HG03108 (cell line): ENCODE data around the gene LGALSL.

Source experiments
- ATAC-seq: cut with Tn5 transposase; IDR thresholded peaks from one replicate; pipeline ENCODE4 v1.9.1; 2021; ENCODE audit warnings: moderate library complexity; ENCODE audit not compliant: unreplicated experiment

LGALSL gene

GRCh38 chr2:64492272-64492671 is 38.3 kb downstream of the LGALSL start:
- ATAC-seq: no peak

DNA sequence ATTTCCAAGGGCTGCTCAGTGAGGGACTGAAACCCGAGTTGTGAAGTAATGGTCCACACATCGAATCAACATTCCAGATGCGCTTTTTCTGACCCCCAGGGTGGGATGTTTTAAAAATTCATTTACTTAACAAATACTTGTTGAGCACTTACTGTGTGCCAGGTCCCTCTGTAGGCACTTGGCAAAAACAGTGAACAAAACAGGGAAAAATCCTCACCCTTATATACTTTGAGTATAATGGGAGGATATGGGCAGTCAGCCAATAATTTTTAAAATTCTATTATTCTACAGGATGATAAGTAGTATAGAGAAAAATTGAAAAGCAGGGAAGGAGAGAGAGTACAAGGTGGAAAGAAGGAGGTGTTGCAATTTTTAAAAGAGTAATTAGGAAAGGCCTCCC is 38.9 kb downstream of the LGALSL start:
- no peak for ATAC-seq

- no peak for ATAC-seq
Observed at GRCh38 chr2:64493788-64494187, 39.8 kb downstream of the LGALSL start.

- ATAC-seq: no peak
Observed at GRCh38 chr2:64498438-64498837, 44.5 kb downstream of the LGALSL start.

DNA sequence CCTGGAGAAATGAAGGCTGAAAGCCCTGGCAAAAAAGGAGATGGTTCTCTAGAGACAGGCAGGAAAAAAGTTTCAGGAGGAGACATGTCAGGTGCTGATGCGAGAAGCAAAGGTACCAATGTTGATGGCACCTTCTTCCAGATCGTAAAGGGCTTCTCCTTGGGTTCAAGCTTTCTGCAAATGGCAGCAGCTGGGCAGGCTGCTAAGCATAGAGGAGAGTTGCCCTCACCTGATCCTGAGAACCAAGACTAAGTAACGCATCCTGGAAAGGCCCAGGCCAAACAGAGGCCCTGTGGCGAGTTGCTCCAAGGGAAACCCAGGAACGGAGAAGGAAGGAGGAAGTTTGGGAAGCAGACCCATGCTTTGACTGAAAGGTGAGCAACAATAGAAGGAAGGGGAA is 46.6 kb downstream of the LGALSL start:
- ATAC-seq: no peak

DNA sequence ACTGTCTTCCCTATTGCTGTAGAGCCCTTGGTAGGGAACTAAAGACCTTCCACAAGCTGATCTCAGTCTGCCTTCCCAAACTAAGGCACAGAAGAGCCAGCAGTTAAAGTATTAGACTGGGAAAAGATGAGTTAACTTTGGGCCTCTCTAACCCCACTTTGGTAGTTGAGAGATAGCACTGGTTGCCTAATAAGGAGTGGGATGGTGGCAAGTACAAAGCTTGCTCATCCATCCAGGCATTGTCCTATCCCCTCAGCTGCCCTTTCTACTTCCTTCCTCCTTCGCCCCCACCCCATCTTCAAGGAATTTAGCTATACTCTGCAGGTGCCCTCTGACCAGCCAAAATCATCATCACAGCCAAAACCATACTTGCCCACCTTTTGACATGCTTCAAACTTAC is 48.0 kb downstream of the LGALSL start:
- no peak for ATAC-seq

DNA sequence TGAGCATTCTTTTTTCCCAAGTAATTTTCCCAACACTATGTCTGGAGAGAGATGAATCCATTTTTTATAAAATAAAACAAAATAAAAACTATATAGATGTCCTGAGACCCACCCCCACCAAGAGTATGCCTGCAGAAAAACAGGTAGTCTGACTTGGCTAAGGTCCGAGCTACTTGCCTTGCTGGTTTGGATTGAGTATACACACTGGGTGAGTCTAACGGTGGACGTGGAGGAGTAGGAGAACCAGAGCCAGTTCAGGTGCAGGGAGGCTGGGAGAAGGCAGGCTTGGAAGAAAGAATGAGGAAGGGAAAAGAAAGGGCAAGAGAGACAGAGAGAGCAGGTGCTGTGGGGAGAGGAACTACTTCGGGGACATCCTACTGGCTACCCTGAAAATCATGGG is 48.9 kb downstream of the LGALSL start:
- ATAC-seq: no peak

GRCh38 chr2:64504774-64505720 is 51.1 kb downstream of the LGALSL start:
- ATAC-seq: no peak

DNA sequence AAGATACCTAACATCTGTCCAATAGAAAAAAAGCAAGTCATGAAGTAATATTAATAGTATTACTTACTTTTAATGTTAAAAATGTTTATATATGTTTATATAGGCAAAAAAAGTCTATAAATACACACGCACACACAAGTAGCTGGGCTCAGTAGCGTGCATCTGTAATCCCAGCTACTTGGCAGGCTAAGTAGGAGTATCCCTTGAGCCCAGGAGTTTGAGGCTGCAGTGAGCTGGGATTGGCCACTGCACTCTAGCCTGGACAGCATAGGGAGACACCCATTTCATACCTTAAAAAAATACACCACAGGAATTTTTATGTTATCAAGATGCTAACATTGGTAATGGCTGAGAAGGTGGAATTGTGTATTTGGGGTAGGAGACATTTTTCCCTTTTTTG is 52.7 kb downstream of the LGALSL start:
- ATAC-seq: no peak
